Measurements from ENCODE around the gene SLC6A8. TPM values are rescaled to one million over a fixed set of nuclear protein-coding genes. Genes with fewer than 3 reads are reported as not detected.
"Not testable (repeated sequence)": the region's sequence is repeated elsewhere in the genome, so short reads cannot be mapped to it uniquely, and the experiment has no call there.

Gene SLC6A8
- total and polyA plus RNA-seq, 2 experiments from 2014 or later, result 1.8 to 11.7 TPM

DNA sequence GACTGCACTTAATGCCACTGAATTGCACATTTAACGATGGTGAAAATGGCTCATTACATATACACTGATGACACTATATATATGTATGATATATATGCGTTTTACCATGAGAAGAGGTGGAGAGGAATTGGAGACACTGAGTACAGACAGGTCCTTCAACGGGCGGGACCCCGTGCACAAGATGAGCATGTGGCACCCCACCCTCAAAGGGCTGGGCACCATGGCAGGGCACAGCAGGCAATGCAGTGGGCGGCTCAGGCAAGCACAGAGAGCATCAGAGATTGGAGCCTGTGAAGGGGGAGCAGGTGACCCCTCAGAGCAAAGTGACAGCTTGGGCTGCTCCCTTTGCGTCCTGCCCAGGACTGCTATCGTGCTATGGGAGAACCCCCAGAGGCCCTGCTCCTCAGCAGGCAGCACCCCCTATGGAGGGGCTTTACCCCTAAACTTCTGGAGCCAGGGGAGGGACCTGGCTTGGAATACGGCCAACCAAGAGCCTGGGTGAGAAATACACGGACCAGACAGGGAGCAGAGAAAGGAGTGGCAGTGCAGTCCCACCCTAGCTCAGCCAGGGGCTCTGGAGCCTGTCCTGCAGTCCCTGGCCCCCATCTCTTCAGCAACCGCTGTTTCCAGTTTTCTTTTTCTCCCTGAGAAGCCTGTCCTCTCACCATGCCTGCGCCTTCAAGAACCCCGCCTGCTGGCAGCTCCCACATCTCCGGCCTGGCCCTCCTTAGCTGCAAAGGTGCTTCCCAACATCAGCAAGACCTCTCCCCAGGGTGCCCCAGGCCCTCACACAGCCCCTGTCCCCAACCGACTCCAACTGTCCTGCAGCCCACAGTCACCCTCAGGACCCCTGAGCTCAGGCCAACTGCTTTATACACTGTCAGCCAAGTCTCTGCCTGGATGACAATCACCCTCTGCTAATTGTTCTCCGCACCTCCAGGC lies 10.5 kb downstream of the SLC6A8 start:
- Histone ChIP-seq H4K20me1 (ENCODE audit: insufficient read depth) (no peaks in the 10 kb centered on the region), H3K9me2 (ENCODE audit: insufficient read depth) (no peaks in the 10 kb centered on the region), H3K4me2 (ENCODE audit: unreplicated experiment) (no peak overlapping the region), H3K27ac (no peak overlapping the region), H3K27me3 (replicated peaks; ENCODE audit: insufficient read depth) (no peaks in the 10 kb centered on the region), H3K79me2 (ENCODE audit: insufficient read depth) (no peaks in the 10 kb centered on the region), H3F3A (ENCODE audit: insufficient read depth) (no peaks in the 10 kb centered on the region), H3K36me3 (ENCODE audit: low read depth) (no peaks in the 10 kb centered on the region), H3K4me3 (no peak overlapping the region), H3K9ac (no peak overlapping the region), H3K9me3 (ENCODE audit: low read depth) (no peaks in the 10 kb centered on the region), H2AFZ (no peak overlapping the region), H3K4me1 (ENCODE audit: insufficient read depth) (no peaks in the 10 kb centered on the region)
- in situ Hi-C loops (cut with MboI), result no loop called here
- 80 to 85% methylated on average over 6 to 14 of the region's 16 CpGs for WGBS, 2 experiments (ENCODE audit: low coverage in 1 of 2, low lambda C conversion rate in 2 of 2, missing lambda C conversion rate in 2 of 2)
- TF ChIP-seq EZH2phosphoT487 (IDR thresholded peaks at IDR 0.05; ENCODE audit: insufficient read depth, low read depth), result no peak
- TF ChIP-seq EZH2 (IDR thresholded peaks at IDR 0.05; ENCODE audit: insufficient read depth, poor library complexity, severe bottlenecking), result no peak
- no peak for DNase-seq

- H3K27me3 ChIP-seq (replicated peaks; ENCODE audit: insufficient read depth); H3K27ac ChIP-seq; H3K9me2 ChIP-seq (ENCODE audit: insufficient read depth); DNase-seq; H3F3A ChIP-seq (ENCODE audit: insufficient read depth); H3K9me3 ChIP-seq (ENCODE audit: low read depth); H4K20me1 ChIP-seq (ENCODE audit: insufficient read depth); H3K4me3 ChIP-seq; H3K79me2 ChIP-seq (ENCODE audit: insufficient read depth); H3K4me2 ChIP-seq (ENCODE audit: unreplicated experiment); H2AFZ ChIP-seq; H3K9ac ChIP-seq; H3K4me1 ChIP-seq (ENCODE audit: insufficient read depth); in situ Hi-C loops (cut with MboI); H3K36me3 ChIP-seq (ENCODE audit: low read depth): not testable (repeated sequence)
- 80 to 86% methylated on average over 6 to 12 of the region's 16 CpGs for WGBS, 2 experiments (ENCODE audit: low coverage in 1 of 2, low lambda C conversion rate in 2 of 2, missing lambda C conversion rate in 2 of 2)
These were observed 11.6 kb downstream of the SLC6A8 start for GRCh38 chrX:153699210-153699783.

GRCh38 chrX:153699784-153700371 lies 12.2 kb downstream of the SLC6A8 start:
- H3K27me3 ChIP-seq (replicated peaks; ENCODE audit: insufficient read depth); in situ Hi-C loops (cut with MboI): not testable (repeated sequence)
- WGBS, 2 experiments (ENCODE audit: low coverage in 1 of 2, low lambda C conversion rate in 2 of 2, missing lambda C conversion rate in 2 of 2), result 40 to 41% methylated on average over 8 to 15 of the region's 18 CpGs

DNA sequence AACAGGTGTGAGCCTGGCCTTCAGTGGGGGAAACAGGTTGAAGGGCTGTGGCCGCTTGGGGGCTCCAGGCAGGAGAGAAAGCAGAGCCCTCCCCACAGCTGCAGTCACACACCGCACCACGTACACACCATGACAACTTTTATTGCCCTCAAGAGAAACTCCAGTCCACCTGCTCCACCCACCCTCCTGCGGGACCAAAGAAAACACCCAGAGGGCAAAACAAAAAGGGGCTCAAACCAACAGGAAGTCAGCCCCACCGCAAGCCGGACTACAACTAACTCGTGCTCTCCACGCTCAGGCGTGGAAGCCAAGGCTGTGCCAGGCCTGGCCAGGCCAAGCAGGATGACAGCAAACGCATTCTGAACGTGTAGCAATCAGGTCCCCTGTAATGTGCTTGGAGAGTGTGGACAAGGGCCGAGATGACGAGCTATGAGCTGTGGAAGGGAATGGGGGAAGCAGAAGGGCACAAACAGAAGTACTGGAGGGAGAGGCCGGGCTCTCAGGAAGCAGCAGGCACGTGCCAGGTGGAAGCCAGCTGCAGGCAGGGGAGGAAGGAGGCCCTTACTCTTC lies 12.7 kb downstream of the SLC6A8 start:
- 48 to 63% methylated on average over 9 to 15 of the region's 15 CpGs for WGBS, 2 experiments (ENCODE audit: low coverage in 1 of 2, low lambda C conversion rate in 2 of 2, missing lambda C conversion rate in 2 of 2)
- H3K4me3 ChIP-seq, result no peak overlapping the region
- no peaks in the 10 kb centered on the region for H4K20me1 ChIP-seq (ENCODE audit: insufficient read depth)
- no peak for TF ChIP-seq EZH2 (IDR thresholded peaks at IDR 0.05; ENCODE audit: insufficient read depth, poor library complexity, severe bottlenecking)
- TF ChIP-seq EZH2phosphoT487 (IDR thresholded peaks at IDR 0.05; ENCODE audit: insufficient read depth, low read depth), result no peak
- no peak for DNase-seq
- H3K4me2 ChIP-seq (ENCODE audit: unreplicated experiment), result no peak overlapping the region
- H3K27me3 ChIP-seq (replicated peaks; ENCODE audit: insufficient read depth), result no peaks in the 10 kb centered on the region
- in situ Hi-C loops (cut with MboI), result no loop called here
- no peak overlapping the region for H3K9ac ChIP-seq
- H3F3A ChIP-seq (ENCODE audit: insufficient read depth), result no peaks in the 10 kb centered on the region
- H3K4me1 ChIP-seq (ENCODE audit: insufficient read depth), result no peaks in the 10 kb centered on the region
- no peaks in the 10 kb centered on the region for H3K79me2 ChIP-seq (ENCODE audit: insufficient read depth)
- no peak overlapping the region for H3K27ac ChIP-seq
- no peaks in the 10 kb centered on the region for H3K36me3 ChIP-seq (ENCODE audit: low read depth)
- no peak overlapping the region for H2AFZ ChIP-seq
- H3K9me2 ChIP-seq (ENCODE audit: insufficient read depth), result no peaks in the 10 kb centered on the region
- no peaks in the 10 kb centered on the region for H3K9me3 ChIP-seq (ENCODE audit: low read depth)

More at GRCh38 chrX:153699784-153700371, 12.2 kb downstream of the SLC6A8 start:
- not testable (repeated sequence) for H4K20me1 ChIP-seq (ENCODE audit: insufficient read depth); H3K9me3 ChIP-seq (ENCODE audit: low read depth); DNase-seq; H3K27ac ChIP-seq; H3K36me3 ChIP-seq (ENCODE audit: low read depth); H3K9me2 ChIP-seq (ENCODE audit: insufficient read depth); H3K9ac ChIP-seq; H3F3A ChIP-seq (ENCODE audit: insufficient read depth); H2AFZ ChIP-seq; H3K4me1 ChIP-seq (ENCODE audit: insufficient read depth); H3K4me3 ChIP-seq; H3K4me2 ChIP-seq (ENCODE audit: unreplicated experiment); H3K79me2 ChIP-seq (ENCODE audit: insufficient read depth)
